ENCODE data around the gene MT1E.

GRCh38 chr16:56588781-56589140 lies 36.8 kb upstream of the MT1E start:
- TF ChIP-seq CTCF (conservative IDR thresholded peaks at IDR 0.05 in 1 of 2, IDR thresholded peaks at IDR 0.05 in 1 of 2; ENCODE audit: low read depth in 1 of 2, low read length in 2 of 2): no peak
- TF ChIP-seq EZH2 (IDR thresholded peaks at IDR 0.05; ENCODE audit: low read length, missing control alignments): no peak
